ENCODE measurements around the gene PNN. TPM values are rescaled to one million over a fixed set of nuclear protein-coding genes. Genes with fewer than 3 reads are reported as not detected.

Gene PNN
- total RNA-seq, result 17.2 and 20.6 TPM in 2 replicates

GRCh38 chr14:39174560-39175444 lies at the start of gene PNN:
Gene PNN (plus strand): TSS chr14:39175254. CDS start chr14:39175280, 26 bp downstream.

Other genes starting within 250 kb of the PNN start
- gene SEC23A, start 72.0 kb upstream of the PNN start, total RNA-seq, result 413 and 437 TPM in 2 replicates
- 15.0 and 19.2 TPM in 2 replicates for gene GEMIN2, start 60.9 kb upstream of the PNN start, total RNA-seq
- 32.1 and 34.2 TPM in 2 replicates for gene TRAPPC6B, start 4.9 kb upstream of the PNN start, total RNA-seq
- gene MIA2, start 58.7 kb downstream of the PNN start, total RNA-seq, result 9.4 and 13.7 TPM in 2 replicates

All from aortic smooth muscle cell (primary cell).